HG02759 (cell line): ENCODE measurements around the gene PTPRT.

ENCODE experiments used
- ATAC-seq: cut with Tn5 transposase; IDR thresholded peaks from one replicate; pipeline ENCODE4 v1.9.1; 2021; ENCODE audit warnings: mild to moderate bottlenecking, moderate library complexity; ENCODE audit not compliant: unreplicated experiment

Gene PTPRT

DNA sequence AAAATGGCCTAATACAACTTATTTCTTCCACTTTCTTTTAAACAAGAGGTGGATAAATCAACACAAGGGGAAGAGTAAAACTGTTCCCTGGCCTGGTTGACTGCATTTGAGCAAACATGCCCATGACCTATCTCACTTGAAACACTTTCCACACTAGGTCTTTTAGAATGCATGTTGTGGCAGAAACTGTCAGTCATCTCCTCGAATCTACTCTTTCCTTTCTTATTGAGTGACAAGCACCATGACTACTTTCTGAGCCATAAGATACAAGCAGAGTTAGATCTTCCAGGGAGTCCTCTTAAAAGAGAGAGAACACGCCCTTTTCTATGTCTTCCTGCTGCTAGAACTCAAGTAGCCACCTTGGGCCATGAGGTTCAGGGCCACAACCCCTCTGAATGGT is 66.5 kb downstream of the PTPRT start:
- ATAC-seq, result no peak

DNA sequence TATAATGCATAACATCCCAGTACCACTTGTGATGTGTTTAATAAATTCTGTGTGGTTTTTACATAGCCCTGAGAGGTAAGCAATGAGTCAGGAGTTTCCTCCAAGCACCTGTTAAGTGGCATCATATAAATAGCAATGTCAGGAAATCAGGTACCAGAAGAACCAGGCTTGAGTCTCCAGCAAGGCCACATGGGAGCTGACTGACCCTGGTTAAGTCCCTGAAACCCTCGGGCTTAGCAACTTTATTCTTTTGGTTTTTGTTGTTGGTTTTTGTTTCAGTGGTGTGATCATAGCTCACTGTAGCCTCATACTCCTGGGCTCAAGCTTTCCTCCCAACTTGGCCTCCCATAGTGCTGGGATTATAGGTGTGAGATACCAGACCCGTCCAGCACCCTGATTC is 70.0 kb downstream of the PTPRT start:
- ATAC-seq, result no peak

- no peak for ATAC-seq
These were observed 87.3 kb downstream of the PTPRT start for GRCh38 chr20:43102394-43102793.

- no peak for ATAC-seq
These were observed 92.8 kb downstream of the PTPRT start for GRCh38 chr20:43096931-43097260.

GRCh38 chr20:43096126-43096930 is 93.4 kb downstream of the PTPRT start:
- ATAC-seq, result no peak

- no peak for ATAC-seq
These were observed 94.7 kb downstream of the PTPRT start for GRCh38 chr20:43095034-43095433.

- no peak for ATAC-seq
These were observed 97.2 kb downstream of the PTPRT start for GRCh38 chr20:43092386-43093088.

GRCh38 chr20:43068482-43068881 is 121.2 kb downstream of the PTPRT start:
- ATAC-seq, result no peak

DNA sequence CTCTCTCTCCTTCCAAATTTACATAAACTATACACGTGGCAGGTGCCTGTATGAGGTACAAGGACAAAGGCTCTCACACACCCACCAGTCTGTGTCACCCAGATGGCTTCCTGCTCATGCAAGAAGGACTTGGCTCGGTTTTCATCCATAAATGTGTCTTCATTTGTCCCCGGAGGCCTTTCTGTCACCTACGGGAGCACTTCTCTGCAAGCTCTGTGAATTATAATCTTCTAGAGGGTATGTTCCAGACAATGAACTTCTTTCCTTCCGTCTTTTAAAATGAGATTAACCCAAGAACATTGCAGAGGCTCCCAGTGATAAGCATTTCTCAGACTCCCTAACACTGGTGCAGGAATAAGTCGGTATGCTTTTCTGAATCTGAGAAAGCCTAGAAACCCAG is 123.6 kb downstream of the PTPRT start:
- no peak for ATAC-seq

- no peak for ATAC-seq
These were observed 124.4 kb downstream of the PTPRT start for GRCh38 chr20:43065299-43065698.

GRCh38 chr20:43058077-43058476 is 131.6 kb downstream of the PTPRT start:
- ATAC-seq, result no peak

DNA sequence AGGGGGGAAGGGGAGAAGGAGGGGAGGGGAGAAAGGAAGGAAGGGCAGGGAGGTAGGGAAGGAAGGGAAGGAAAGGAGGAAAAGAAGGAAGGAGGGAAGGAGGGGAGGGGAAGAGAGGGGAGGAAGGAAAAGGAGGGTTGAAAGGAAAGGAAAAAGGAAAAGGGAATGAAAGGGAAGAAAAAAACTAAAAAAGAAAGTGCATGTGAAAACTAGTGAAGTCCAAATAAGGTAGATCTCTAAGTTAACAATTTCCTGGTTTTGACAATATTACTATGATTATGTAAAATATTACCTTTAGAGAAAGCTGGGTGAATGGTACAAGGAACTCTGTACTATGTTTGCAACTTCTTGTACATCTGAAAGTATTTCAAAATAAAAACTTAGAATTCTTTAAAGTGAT is 132.4 kb downstream of the PTPRT start:
- ATAC-seq, result no peak

DNA sequence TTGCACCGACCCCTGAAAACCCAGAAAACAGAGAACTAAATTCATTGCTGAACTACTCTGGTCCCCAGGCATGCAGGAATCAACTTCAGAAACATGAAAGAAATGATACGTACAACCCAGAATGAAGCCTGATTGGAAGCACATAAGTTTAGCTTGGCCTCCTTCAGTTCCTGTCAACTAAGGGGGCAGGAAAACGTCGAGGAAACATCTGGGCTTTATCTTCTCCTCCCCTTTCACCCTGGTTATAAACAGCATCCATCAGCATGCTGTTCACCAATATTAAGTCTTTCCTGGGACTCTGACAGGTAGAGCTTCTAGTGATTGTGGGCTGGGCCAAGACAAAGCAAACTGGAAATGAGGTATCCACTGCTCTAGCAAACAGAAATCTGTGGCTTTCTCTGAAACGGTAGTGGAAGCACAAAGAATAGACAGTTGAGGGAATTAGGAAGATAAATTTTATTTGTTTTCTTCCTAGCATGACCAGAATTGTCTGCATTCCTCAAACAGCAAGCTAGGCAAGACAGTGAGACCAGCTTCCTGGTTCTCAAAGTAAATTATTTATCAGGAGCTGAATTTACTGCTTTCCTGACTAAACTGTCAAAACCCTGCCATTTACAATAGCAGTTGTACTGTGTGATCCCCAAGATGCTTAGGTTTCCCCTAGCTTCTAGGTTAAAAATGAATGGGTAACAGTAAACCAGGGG is 134.4 kb downstream of the PTPRT start:
- ATAC-seq, result no peak

GRCh38 chr20:43052532-43052931 is 137.2 kb downstream of the PTPRT start:
- ATAC-seq, result no peak

- ATAC-seq, result no peak
These were observed 142.7 kb downstream of the PTPRT start for GRCh38 chr20:43046966-43047365.

DNA sequence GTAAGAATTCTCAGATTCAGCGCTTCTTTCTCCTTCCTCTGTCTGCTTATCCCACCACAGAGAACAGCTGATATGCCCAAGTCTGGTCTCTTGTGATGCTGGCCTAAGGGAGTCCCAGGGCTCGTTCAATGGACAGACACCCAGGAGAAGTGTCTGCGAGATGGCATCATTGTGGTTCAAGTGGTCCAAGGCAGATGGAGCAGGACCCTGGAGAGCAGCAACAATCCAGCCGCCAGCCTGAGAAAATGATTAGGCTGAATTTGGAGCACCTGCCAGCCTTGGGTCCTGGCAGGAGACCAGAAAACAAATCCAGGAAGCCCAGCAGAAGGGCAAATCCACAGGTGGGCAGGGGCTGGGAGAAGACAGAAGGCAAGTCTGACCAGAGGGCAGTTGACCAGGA is 145.8 kb downstream of the PTPRT start:
- no peak for ATAC-seq

- no peak for ATAC-seq
These were observed 149.3 kb downstream of the PTPRT start for GRCh38 chr20:43040427-43040826.

- no peak for ATAC-seq
These were observed 151.9 kb downstream of the PTPRT start for GRCh38 chr20:43037605-43038309.

DNA sequence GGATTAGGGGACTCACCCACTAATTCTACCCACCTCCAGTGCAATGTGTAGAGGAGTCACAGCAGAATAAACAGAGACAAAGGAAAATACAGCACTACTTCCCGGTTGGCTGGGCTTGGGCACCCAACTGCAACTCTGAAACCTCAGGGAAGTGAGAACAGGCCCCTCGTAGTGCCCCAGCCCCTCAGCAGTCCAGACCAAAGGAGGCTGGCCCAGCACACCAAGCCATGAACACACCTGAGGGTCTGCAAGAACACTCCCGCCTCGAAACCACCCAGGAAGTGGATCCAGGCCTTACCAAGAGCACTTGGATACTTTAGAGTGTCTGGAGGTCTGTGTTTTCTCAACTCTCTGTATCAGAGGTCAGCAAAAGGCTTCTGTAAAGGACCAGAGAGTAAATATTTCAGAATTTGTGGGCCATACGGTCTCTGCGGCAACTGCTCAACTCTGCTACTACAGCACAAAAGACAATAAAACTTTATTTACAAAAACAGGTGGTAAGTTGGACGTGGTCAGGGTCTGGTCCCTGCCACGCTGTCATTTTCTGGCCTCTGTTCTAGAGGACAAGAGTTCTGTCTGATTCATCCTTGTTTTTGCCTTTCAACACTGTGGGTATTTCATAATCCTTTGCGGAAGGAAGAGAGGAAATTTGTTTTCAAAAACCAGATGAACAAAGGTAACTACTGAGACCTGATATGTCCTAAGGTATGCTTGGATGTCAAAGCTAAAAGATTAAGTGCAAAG is 154.6 kb downstream of the PTPRT start:
- no peak for ATAC-seq

DNA sequence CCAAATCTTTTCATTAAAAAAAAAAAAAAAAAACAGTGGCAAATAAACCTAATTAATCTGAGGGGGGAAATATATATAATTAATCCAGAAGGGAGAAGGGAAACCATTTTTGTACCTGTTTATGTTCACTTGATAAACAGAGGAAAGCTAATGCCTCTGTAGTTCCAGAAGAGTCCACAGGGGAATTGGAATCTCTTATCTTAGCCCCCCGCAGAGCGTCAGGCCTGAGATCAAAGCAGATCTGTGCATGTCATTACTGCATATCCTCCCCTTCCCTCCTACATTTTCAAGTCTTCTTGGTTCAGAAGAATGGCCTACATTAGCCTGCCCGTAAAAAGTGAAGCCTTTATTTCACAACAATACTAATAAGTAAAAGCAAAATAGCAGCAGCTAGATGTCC is 157.2 kb downstream of the PTPRT start:
- no peak for ATAC-seq

DNA sequence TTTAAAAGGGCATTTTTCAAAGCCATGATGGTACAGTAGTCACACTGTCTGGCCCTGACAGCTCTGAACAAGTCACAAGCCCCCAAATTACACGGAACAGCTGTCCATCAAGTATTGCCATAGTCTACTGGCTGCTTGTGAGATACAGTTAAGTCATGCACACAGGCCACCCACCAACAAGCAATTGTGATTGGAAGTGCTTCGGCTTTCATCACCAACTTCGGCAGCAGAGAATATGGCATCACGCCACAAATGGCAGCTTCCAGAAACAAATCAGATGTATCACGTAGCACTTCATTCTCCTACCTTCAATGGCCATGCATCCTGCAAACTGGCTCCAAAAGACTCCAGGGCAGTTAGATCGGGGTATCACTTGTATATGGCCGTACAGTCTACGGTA is 160.5 kb downstream of the PTPRT start:
- ATAC-seq, result no peak
